ENCODE data around the gene MAML1.

DNA sequence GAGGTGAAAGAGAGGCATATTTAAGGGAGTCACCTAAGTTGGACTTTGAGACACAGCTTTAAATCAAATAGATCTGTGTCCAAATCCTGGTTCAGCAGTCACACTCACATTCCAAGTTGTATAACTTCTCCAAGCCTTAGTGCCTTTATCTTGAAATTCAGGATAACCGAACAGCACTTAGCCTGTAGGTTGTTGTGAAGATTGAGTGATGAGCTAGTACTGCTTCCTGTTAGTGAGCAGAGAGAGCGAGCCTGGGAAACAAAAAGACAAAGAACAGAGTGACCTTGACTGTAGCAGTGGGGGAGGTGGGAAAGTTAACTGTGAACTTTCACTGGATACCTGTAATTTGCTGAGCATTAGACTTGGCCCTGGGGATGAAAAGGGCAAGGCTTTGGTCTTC lies 22.4 kb downstream of the MAML1 start:
- TF ChIP-seq POLR2A (IDR thresholded peaks at IDR 0.05; ENCODE audit: extremely low read depth, insufficient read length) (no peak), MYC (IDR thresholded peaks at IDR 0.05; ENCODE audit: low read depth, low read length) (no peak)
- TF ChIP-seq, protein P1, sequence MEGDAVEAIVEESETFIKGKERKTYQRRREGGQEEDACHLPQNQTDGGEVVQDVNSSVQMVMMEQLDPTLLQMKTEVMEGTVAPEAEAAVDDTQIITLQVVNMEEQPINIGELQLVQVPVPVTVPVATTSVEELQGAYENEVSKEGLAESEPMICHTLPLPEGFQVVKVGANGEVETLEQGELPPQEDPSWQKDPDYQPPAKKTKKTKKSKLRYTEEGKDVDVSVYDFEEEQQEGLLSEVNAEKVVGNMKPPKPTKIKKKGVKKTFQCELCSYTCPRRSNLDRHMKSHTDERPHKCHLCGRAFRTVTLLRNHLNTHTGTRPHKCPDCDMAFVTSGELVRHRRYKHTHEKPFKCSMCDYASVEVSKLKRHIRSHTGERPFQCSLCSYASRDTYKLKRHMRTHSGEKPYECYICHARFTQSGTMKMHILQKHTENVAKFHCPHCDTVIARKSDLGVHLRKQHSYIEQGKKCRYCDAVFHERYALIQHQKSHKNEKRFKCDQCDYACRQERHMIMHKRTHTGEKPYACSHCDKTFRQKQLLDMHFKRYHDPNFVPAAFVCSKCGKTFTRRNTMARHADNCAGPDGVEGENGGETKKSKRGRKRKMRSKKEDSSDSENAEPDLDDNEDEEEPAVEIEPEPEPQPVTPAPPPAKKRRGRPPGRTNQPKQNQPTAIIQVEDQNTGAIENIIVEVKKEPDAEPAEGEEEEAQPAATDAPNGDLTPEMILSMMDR (IDR thresholded peaks at IDR 0.05; ENCODE audit: low read depth, low read length) = no peak
- TF ChIP-seq, protein P2, sequence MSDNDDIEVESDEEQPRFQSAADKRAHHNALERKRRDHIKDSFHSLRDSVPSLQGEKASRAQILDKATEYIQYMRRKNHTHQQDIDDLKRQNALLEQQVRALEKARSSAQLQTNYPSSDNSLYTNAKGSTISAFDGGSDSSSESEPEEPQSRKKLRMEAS (IDR thresholded peaks at IDR 0.05; ENCODE audit: low read depth, low read length) = no peak

Measured in NB4 (cell line).